HEK293 (cell line): ENCODE measurements around the gene ARCN1.

Experiments used
- GLIS1 ChIP-seq: fragments of 450-650 bp; formaldehyde crosslinking; IDR thresholded peaks from 2 replicates; pipeline ENCODE4 v1.5.1; 2016; ENCODE audit warnings: missing biosample characterization, missing genetic modification characterization
- GLIS2 ChIP-seq: fragments of 450-650 bp; formaldehyde crosslinking; IDR thresholded peaks from 2 replicates; pipeline ENCODE4 v1.5.1; 2016; ENCODE audit warnings: missing biosample characterization, missing genetic modification characterization
- IKZF3 ChIP-seq: fragments of 450-650 bp; IDR thresholded peaks from 2 replicates; pipeline ENCODE4 v1.5.0; 2018; ENCODE audit warnings: missing biosample characterization, mild to moderate bottlenecking, missing genetic modification characterization, moderate library complexity
- KLF1 ChIP-seq: fragments of 450-650 bp; formaldehyde crosslinking; IDR thresholded peaks from 2 replicates; pipeline ENCODE4 v1.5.1; 2016; ENCODE audit warnings: missing biosample characterization, missing genetic modification characterization
- KLF16 ChIP-seq: fragments of 450-650 bp; formaldehyde crosslinking; IDR thresholded peaks from 2 replicates; pipeline ENCODE4 v1.5.1; 2017; ENCODE audit warnings: missing biosample characterization, missing genetic modification characterization
- KLF7 ChIP-seq: fragments of 450-650 bp; formaldehyde crosslinking; IDR thresholded peaks from 2 replicates; pipeline ENCODE4 v1.5.1; 2016; ENCODE audit warnings: missing biosample characterization, missing genetic modification characterization, borderline replicate concordance
- SETDB1 ChIP-seq: IDR thresholded peaks from one replicate; pipeline ENCODE4 v1.6.1; 2017; ENCODE audit warnings: mild to moderate bottlenecking, low read length, moderate library complexity, mixed read lengths; ENCODE audit not compliant: insufficient read length
- SP3 ChIP-seq: fragments of 450-650 bp; formaldehyde crosslinking; IDR thresholded peaks from 2 replicates; pipeline ENCODE4 v1.5.1; 2016; ENCODE audit warnings: missing biosample characterization, missing genetic modification characterization
- WT1 ChIP-seq: fragments of 450-650 bp; formaldehyde crosslinking; IDR thresholded peaks from 2 replicates; pipeline ENCODE4 v1.5.1; 2016; ENCODE audit warnings: missing biosample characterization, missing genetic modification characterization
- YY1 ChIP-seq: fragments of 450-650 bp; formaldehyde crosslinking; IDR thresholded peaks from 2 replicates; pipeline ENCODE4 v1.5.1; 2018; ENCODE audit warnings: missing biosample characterization, missing genetic modification characterization
- ZEB2 ChIP-seq: fragments of 450-650 bp; formaldehyde crosslinking; IDR thresholded peaks from 2 replicates; pipeline ENCODE4 v1.5.1; 2016; ENCODE audit warnings: missing biosample characterization, missing genetic modification characterization
- ZIC2 ChIP-seq: fragments of 450-650 bp; formaldehyde crosslinking; IDR thresholded peaks from 2 replicates; pipeline ENCODE4 v1.5.1; 2016; ENCODE audit warnings: missing biosample characterization, missing genetic modification characterization
- ZNF10 ChIP-seq: fragments of 450-650 bp; formaldehyde crosslinking; IDR thresholded peaks from 2 replicates; pipeline ENCODE4 v1.5.1; 2017; ENCODE audit warnings: missing biosample characterization, missing genetic modification characterization
- ZNF175 ChIP-seq: fragments of 450-650 bp; formaldehyde crosslinking; IDR thresholded peaks from 2 replicates; pipeline ENCODE4 v1.5.1; 2016; ENCODE audit warnings: missing biosample characterization, missing genetic modification characterization
- ZNF24 ChIP-seq: fragments of 450-650 bp; formaldehyde crosslinking; IDR thresholded peaks from 2 replicates; pipeline ENCODE4 v1.5.1; 2016; ENCODE audit warnings: missing biosample characterization, missing genetic modification characterization
- ZNF366 ChIP-seq: fragments of 450-650 bp; formaldehyde crosslinking; conservative IDR thresholded peaks from 2 replicates; pipeline ENCODE4 v1.5.1; 2016; ENCODE audit warnings: missing biosample characterization, missing genetic modification characterization
- ZNF391 ChIP-seq: fragments of 450-650 bp; formaldehyde crosslinking; IDR thresholded peaks from 2 replicates; pipeline ENCODE4 v1.5.1; 2016; ENCODE audit warnings: low read depth, missing biosample characterization, missing genetic modification characterization, borderline replicate concordance
- ZNF561 ChIP-seq: fragments of 450-650 bp; IDR thresholded peaks from 2 replicates; pipeline ENCODE4 v1.5.1; 2018; ENCODE audit warnings: missing biosample characterization, missing genetic modification characterization, borderline replicate concordance
- ZNF629 ChIP-seq: fragments of 450-650 bp; formaldehyde crosslinking; IDR thresholded peaks from 2 replicates; pipeline ENCODE4 v1.5.1; 2017; ENCODE audit warnings: missing biosample characterization, missing genetic modification characterization
- ZNF701 ChIP-seq: fragments of 450-650 bp; formaldehyde crosslinking; IDR thresholded peaks from 2 replicates; pipeline ENCODE4 v1.5.1; 2016; ENCODE audit warnings: missing biosample characterization, missing genetic modification characterization
- ZNF776 ChIP-seq: fragments of 450-650 bp; formaldehyde crosslinking; IDR thresholded peaks from 2 replicates; pipeline ENCODE4 v1.5.0; 2017; ENCODE audit warnings: missing biosample characterization, missing genetic modification characterization, borderline replicate concordance
- ZNF777 ChIP-seq: fragments of 450-650 bp; formaldehyde crosslinking; IDR thresholded peaks from 2 replicates; pipeline ENCODE4 v1.5.1; 2017; ENCODE audit warnings: missing biosample characterization, missing genetic modification characterization, borderline replicate concordance
- ZNF843 ChIP-seq: fragments of 450-650 bp; formaldehyde crosslinking; IDR thresholded peaks from 2 replicates; pipeline ENCODE4 v1.5.1; 2016; ENCODE audit warnings: missing biosample characterization, missing genetic modification characterization
- ZSCAN23 ChIP-seq: fragments of 450-650 bp; formaldehyde crosslinking; IDR thresholded peaks from 2 replicates; pipeline ENCODE4 v1.5.1; 2016; ENCODE audit warnings: missing biosample characterization, missing genetic modification characterization
- ZXDB ChIP-seq: fragments of 450-650 bp; formaldehyde crosslinking; IDR thresholded peaks from 2 replicates; pipeline ENCODE4 v1.5.1; 2016; ENCODE audit warnings: missing biosample characterization, missing genetic modification characterization
- TF ChIP-seq, protein P1 (sequence below): fragments of 450-650 bp; formaldehyde crosslinking; IDR thresholded peaks from 2 replicates; pipeline ENCODE4 v1.5.1; 2016; ENCODE audit warnings: missing biosample characterization, missing genetic modification characterization
- TF ChIP-seq, protein P2 (sequence below): fragments of 450-650 bp; formaldehyde crosslinking; IDR thresholded peaks from 2 replicates; pipeline ENCODE4 v1.5.1; 2017; ENCODE audit warnings: missing biosample characterization, missing genetic modification characterization
- TF ChIP-seq, protein P3 (sequence below): fragments of 450-650 bp; formaldehyde crosslinking; conservative IDR thresholded peaks from 2 replicates; pipeline ENCODE4 v1.5.1; 2016; ENCODE audit warnings: low read depth, missing biosample characterization, missing genetic modification characterization
- TF ChIP-seq, protein P4 (sequence below): fragments of 450-650 bp; formaldehyde crosslinking; IDR thresholded peaks from 2 replicates; pipeline ENCODE4 v1.5.1; 2016; ENCODE audit warnings: missing biosample characterization, missing genetic modification characterization

ARCN1 gene

DNA sequence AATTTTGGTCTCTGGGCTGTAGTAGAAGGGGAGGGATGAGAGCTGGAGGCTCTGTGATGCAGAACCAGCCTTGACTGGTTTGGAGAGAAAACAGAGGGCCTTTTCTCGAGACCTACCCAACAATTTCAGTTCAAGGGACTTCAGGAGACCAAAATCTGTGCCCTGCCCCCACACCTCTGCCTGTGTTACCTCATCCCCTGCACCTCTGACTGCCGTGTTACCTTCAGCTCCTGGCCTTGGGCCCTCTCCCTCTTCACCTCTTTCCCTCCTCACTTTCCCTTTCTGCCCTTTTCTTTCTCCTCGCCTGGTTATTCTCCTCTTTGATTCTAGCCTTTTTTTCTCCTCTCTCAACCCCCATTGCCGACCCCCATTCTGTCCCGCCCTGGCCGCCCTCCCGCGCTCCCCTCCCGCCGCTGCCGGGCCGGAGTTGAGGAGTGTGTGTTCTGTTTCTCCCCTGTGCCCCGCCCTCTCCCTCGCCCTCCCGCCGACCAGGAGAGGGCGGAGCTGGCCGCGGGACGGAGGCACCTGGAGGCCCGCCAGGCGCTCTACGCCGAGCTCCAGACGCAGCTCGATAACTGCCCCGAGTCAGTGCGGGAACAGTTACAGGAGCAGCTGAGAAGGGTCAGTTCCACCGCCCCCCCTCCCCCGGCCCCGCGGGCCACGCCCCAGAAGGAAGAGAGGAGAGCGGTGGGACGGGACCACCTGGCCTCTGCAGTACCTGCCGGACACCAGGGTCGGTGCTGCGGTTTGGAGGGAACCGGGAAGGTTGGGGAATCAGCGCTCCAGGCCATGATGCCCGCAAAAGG is 62.4 kb downstream of the ARCN1 start (continued):
- TF ChIP-seq, protein P1, sequence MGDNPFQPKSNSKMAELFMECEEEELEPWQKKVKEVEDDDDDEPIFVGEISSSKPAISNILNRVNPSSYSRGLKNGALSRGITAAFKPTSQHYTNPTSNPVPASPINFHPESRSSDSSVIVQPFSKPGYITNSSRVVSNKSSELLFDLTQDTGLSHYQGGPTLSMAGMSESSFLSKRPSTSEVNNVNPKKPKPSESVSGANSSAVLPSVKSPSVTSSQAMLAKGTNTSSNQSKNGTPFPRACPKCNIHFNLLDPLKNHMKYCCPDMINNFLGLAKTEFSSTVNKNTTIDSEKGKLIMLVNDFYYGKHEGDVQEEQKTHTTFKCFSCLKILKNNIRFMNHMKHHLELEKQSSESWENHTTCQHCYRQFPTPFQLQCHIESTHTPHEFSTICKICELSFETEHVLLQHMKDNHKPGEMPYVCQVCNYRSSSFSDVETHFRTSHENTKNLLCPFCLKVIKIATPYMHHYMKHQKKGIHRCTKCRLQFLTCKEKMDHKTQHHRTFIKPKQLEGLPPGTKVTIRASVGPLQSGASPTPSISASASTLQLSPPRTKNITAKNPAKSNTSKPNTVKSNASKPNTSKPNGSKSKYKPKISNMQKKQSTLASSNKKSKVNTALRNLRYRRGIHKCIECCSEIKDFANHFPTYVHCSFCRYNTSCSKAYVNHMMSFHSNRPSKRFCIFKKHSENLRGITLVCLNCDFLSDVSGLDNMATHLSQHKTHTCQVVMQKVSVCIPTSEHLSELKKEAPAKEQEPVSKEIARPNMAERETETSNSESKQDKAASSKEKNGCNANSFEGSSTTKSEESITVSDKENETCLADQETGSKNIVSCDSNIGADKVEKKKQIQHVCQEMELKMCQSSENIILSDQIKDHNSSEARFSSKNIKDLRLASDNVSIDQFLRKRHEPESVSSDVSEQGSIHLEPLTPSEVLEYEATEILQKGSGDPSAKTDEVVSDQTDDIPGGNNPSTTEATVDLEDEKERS, result no peak
- TF ChIP-seq ZNF175 (tag by site-specific recombination) (no peak), ZNF391 (tag by site-specific recombination) (peak; percentile 54; the same call in 1 of the 2 replicates), ZIC2 (tag by site-specific recombination) (no peak), SP3 (tag by site-specific recombination) (peak; percentile 77), WT1 (tag by site-specific recombination) (peak; percentile 51), ZXDB (tag by site-specific recombination) (peak; percentile 66; the same call in 1 of the 2 replicates), SETDB1 (no peak), ZNF10 (tag by site-specific recombination) (0 out of 2 replicates have a peak, but pooled peaks have one; percentile 6), GLIS2 (tag by site-specific recombination) (peak; percentile 77), ZNF776 (tag by site-specific recombination) (no peak), KLF16 (peak; percentile 27; the same call in 1 of the 2 replicates), ZNF366 (peak; percentile 96), ZNF843 (tag by site-specific recombination) (0 out of 2 replicates have a peak, but pooled peaks have one; percentile 12), KLF1 (tag by site-specific recombination) (peak; percentile 75), ZNF701 (tag by site-specific recombination) (no peak), ZSCAN23 (tag by site-specific recombination) (peak; percentile 53; the same call in 1 of the 2 replicates), KLF7 (tag by site-specific recombination) (0 out of 2 replicates have a peak, but pooled peaks have one; percentile 28), IKZF3 (tag by site-specific recombination) (no peak), ZNF777 (tag by site-specific recombination) (no peak), YY1 (tag by site-specific recombination) (no peak), ZNF24 (tag by site-specific recombination) (peak; percentile 59; the same call in 1 of the 2 replicates), GLIS1 (tag by site-specific recombination) (peak; percentile 69), ZEB2 (tag by site-specific recombination) (peak; percentile 54; the same call in 1 of the 2 replicates), ZNF629 (tag by site-specific recombination) (peak; percentile 75), ZNF561 (tag by site-specific recombination) (0 out of 2 replicates have a peak, but pooled peaks have one; percentile 29)
- TF ChIP-seq, protein P2, sequence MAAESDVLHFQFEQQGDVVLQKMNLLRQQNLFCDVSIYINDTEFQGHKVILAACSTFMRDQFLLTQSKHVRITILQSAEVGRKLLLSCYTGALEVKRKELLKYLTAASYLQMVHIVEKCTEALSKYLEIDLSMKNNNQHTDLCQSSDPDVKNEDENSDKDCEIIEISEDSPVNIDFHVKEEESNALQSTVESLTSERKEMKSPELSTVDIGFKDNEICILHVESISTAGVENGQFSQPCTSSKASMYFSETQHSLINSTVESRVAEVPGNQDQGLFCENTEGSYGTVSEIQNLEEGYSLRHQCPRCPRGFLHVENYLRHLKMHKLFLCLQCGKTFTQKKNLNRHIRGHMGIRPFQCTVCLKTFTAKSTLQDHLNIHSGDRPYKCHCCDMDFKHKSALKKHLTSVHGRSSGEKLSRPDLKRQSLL, result peak; percentile 99
- TF ChIP-seq, protein P3, sequence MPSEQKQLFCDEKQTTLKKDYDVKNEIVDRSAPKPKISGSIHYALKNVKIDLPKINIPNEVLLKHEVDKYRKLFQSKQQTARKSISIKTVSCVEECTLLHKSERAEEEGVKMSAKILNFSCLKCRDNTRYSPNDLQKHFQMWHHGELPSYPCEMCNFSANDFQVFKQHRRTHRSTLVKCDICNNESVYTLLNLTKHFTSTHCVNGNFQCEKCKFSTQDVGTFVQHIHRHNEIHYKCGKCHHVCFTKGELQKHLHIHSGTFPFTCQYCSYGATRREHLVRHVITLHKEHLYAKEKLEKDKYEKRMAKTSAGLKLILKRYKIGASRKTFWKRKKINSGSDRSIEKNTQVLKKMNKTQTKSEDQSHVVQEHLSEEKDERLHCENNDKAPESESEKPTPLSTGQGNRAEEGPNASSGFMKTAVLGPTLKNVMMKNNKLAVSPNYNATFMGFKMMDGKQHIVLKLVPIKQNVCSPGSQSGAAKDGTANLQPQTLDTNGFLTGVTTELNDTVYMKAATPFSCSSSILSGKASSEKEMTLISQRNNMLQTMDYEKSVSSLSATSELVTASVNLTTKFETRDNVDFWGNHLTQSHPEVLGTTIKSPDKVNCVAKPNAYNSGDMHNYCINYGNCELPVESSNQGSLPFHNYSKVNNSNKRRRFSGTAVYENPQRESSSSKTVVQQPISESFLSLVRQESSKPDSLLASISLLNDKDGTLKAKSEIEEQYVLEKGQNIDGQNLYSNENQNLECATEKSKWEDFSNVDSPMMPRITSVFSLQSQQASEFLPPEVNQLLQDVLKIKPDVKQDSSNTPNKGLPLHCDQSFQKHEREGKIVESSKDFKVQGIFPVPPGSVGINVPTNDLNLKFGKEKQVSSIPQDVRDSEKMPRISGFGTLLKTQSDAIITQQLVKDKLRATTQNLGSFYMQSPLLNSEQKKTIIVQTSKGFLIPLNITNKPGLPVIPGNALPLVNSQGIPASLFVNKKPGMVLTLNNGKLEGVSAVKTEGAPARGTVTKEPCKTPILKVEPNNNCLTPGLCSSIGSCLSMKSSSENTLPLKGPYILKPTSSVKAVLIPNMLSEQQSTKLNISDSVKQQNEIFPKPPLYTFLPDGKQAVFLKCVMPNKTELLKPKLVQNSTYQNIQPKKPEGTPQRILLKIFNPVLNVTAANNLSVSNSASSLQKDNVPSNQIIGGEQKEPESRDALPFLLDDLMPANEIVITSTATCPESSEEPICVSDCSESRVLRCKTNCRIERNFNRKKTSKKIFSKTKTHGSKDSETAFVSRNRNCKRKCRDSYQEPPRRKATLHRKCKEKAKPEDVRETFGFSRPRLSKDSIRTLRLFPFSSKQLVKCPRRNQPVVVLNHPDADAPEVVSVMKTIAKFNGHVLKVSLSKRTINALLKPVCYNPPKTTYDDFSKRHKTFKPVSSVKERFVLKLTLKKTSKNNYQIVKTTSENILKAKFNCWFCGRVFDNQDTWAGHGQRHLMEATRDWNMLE (tag by site-specific recombination), result no peak
- TF ChIP-seq, protein P4, sequence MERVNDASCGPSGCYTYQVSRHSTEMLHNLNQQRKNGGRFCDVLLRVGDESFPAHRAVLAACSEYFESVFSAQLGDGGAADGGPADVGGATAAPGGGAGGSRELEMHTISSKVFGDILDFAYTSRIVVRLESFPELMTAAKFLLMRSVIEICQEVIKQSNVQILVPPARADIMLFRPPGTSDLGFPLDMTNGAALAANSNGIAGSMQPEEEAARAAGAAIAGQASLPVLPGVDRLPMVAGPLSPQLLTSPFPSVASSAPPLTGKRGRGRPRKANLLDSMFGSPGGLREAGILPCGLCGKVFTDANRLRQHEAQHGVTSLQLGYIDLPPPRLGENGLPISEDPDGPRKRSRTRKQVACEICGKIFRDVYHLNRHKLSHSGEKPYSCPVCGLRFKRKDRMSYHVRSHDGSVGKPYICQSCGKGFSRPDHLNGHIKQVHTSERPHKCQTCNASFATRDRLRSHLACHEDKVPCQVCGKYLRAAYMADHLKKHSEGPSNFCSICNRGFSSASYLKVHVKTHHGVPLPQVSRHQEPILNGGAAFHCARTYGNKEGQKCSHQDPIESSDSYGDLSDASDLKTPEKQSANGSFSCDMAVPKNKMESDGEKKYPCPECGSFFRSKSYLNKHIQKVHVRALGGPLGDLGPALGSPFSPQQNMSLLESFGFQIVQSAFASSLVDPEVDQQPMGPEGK, result peak; percentile 89
